GM21367 (cell line): ENCODE results near the gene PDGFRB.
A peak's percentile ranks its signal among the peaks of the same experiment; 100 is the strongest.

Experiments used
- ATAC-seq: cut with Tn5 transposase; IDR thresholded peaks from one replicate; pipeline ENCODE4 v1.9.1; 2021; ENCODE audit not compliant: unreplicated experiment

PDGFRB gene

GRCh38 chr5:150155258-150156026, at the start of gene PDGFRB:
TSS of gene PDGFRB (minus strand) at chr5:150155845. CDS start at chr5:150137047, 18,798 bp downstream.
- ATAC-seq = peak; percentile 45

- ATAC-seq = no peak
Observed at GRCh38 chr5:150204590-150204960, 48.9 kb upstream of the PDGFRB start.

GRCh38 chr5:150203832-150204589, 48.4 kb upstream of the PDGFRB start:
- no peak for ATAC-seq

- ATAC-seq = no peak
Observed at GRCh38 chr5:150202501-150202900, 46.9 kb upstream of the PDGFRB start.

- ATAC-seq = no peak
Observed at GRCh38 chr5:150197476-150197875, 41.8 kb upstream of the PDGFRB start.

- ATAC-seq = no peak
Observed at GRCh38 chr5:150196986-150197385, 41.3 kb upstream of the PDGFRB start.

- ATAC-seq = no peak
Observed at GRCh38 chr5:150196514-150196913, 40.9 kb upstream of the PDGFRB start.

GRCh38 chr5:150195736-150196485, 40.3 kb upstream of the PDGFRB start:
- ATAC-seq = no peak

- ATAC-seq = no peak
Observed at GRCh38 chr5:150192462-150192861, 36.8 kb upstream of the PDGFRB start.

- ATAC-seq = no peak
Observed at GRCh38 chr5:150190987-150191386, 35.3 kb upstream of the PDGFRB start.

GRCh38 chr5:150190503-150190979, 34.9 kb upstream of the PDGFRB start:
- ATAC-seq = no peak

- ATAC-seq = no peak
Observed at GRCh38 chr5:150189728-150190502, 34.3 kb upstream of the PDGFRB start, which contains the start of gene SLC6A7. TSS of gene SLC6A7 (plus strand) at chr5:150190062. CDS start at chr5:150190328, 266 bp downstream.

GRCh38 chr5:150189326-150189725, 33.7 kb upstream of the PDGFRB start:
- no peak for ATAC-seq

GRCh38 chr5:150188146-150188842, 32.6 kb upstream of the PDGFRB start:
- ATAC-seq = no peak

- no peak for ATAC-seq
Observed at GRCh38 chr5:150186897-150187296, 31.3 kb upstream of the PDGFRB start.

GRCh38 chr5:150186137-150186536, 30.5 kb upstream of the PDGFRB start:
- ATAC-seq = no peak

- ATAC-seq = no peak
Observed at GRCh38 chr5:150184990-150185912, 29.6 kb upstream of the PDGFRB start.

- no peak for ATAC-seq
Observed at GRCh38 chr5:150184006-150184405, 28.4 kb upstream of the PDGFRB start.

- ATAC-seq = no peak
Observed at GRCh38 chr5:150183436-150183835, 27.8 kb upstream of the PDGFRB start.
